Mesodermal cell (in vitro differentiated cells): ENCODE results near the gene MS4A3.

Experiments used
- H3K27ac ChIP-seq: 2 replicates; pipeline ENCODE4 v1.7.0; 2013; ENCODE audit warnings: mild to moderate bottlenecking, low read depth, low read length, moderate library complexity; ENCODE audit not compliant: severe bottlenecking
- H3K36me3 ChIP-seq: 2 replicates; pipeline ENCODE4 v1.7.1; 2013; ENCODE audit warnings: mild to moderate bottlenecking, low read length, moderate library complexity; ENCODE audit not compliant: control insufficient read depth, insufficient read depth
- H3K4me1 ChIP-seq: one replicate; pipeline ENCODE4 v1.7.1; 2013; ENCODE audit warnings: mild to moderate bottlenecking, low read length; ENCODE audit not compliant: insufficient read depth, control insufficient read depth, poor library complexity, severe bottlenecking
- H3K4me3 ChIP-seq: 2 replicates; pipeline ENCODE4 v1.7.0; 2013; ENCODE audit warnings: low read length, control low read depth, mild to moderate bottlenecking; ENCODE audit not compliant: insufficient read depth, poor library complexity, severe bottlenecking; ENCODE audit errors: extremely low read depth
- H3K9me3 ChIP-seq: 2 replicates; pipeline ENCODE4 v1.7.1; 2013; ENCODE audit warnings: mild to moderate bottlenecking, low read length, moderate library complexity; ENCODE audit not compliant: control insufficient read depth
- WGBS, 2 experiments: methylation state at CpG; one replicate each; pipeline ENCODE4 v1.1.5; 2013; ENCODE audit warnings: missing lambda C conversion rate in 2 of 2; ENCODE audit not compliant: insufficient coverage in 2 of 2; 5-methylcytosine and 5-hydroxymethylcytosine counted together

MS4A3 gene

GRCh38 chr11:60119710-60120109 is 63.2 kb downstream of the MS4A3 start:
- no peaks in the 10 kb centered on the region for H3K4me1 ChIP-seq
- H3K27ac ChIP-seq, result no peak overlapping the region
- no peaks in the 10 kb centered on the region for H3K36me3 ChIP-seq
- no peak overlapping the region for H3K4me3 ChIP-seq
- no peaks in the 10 kb centered on the region for H3K9me3 ChIP-seq
- WGBS, 2 experiments, result no CpG with 5 or more reads among the region's 2 CpGs
